Subcutaneous adipose tissue (tissue), 4 donors: ENCODE measurements around the gene TECR. TPM values are rescaled to one million over a fixed set of nuclear protein-coding genes. Genes with fewer than 3 reads are reported as not detected.

Source experiments
- CTCF ChIP-seq: fragments of 450-650 bp; IDR thresholded peaks from one replicate; pipeline ENCODE4 v1.5.1; 2016; ENCODE audit warnings: low read depth, mild to moderate bottlenecking, control low read depth, antibody characterized with exemption, moderate library complexity
- total RNA-seq, 4 donors: library from RNA; depleted of rRNA; stranded (reverse); fragments of >200 nt; gene quantifications; one replicate each; pipeline ENCODE4 v1.1.0, GENCODE V29; 2016

Gene TECR
- total RNA-seq, 4 donors from 2014 or later: 36.8 to 86.7 (median 62.4) TPM

- TF ChIP-seq CTCF: no peak
These were observed 37.7 kb downstream of the TECR start for GRCh38 chr19:14567079-14567478.

GRCh38 chr19:14570864-14571527 lies 41.6 kb downstream of the TECR start:
- no peak for TF ChIP-seq CTCF

- no peak for TF ChIP-seq CTCF
These were observed 42.5 kb downstream of the TECR start, which contains the start of gene NDUFB7 for GRCh38 chr19:14571695-14572490. Gene NDUFB7, minus strand, starts transcription at chr19:14572066. Its CDS starts 66 bp downstream, at chr19:14572000.

GRCh38 chr19:14575428-14575980 lies 46.1 kb downstream of the TECR start:
- TF ChIP-seq CTCF: no peak

- TF ChIP-seq CTCF: no peak
These were observed 47.0 kb downstream of the TECR start for GRCh38 chr19:14576363-14576762.

- TF ChIP-seq CTCF: no peak
These were observed 47.9 kb downstream of the TECR start for GRCh38 chr19:14577264-14577663.

- no peak for TF ChIP-seq CTCF
These were observed 48.6 kb downstream of the TECR start for GRCh38 chr19:14577885-14578427.
